Heart left ventricle (tissue), 13 donors: Measurements from ENCODE around the gene DROSHA.

Source experiments
- POLR2A ChIP-seq, 2 donors: fragments of 450-650 bp; IDR thresholded peaks; one replicate each; pipeline ENCODE4 v1.6.1; 2017; ENCODE audit warnings: antibody characterized with exemption in 2 of 2, mild to moderate bottlenecking in 2 of 2, moderate library complexity in 2 of 2
- TF ChIP-seq, protein P1 (sequence below), 12 donors: fragments of 200-600 bp; sonication (generic) in 4 of 12; IDR thresholded peaks; one replicate each; pipeline versions ENCODE4 v1.5.0 to v1.8.0; 2018 to 2022; ENCODE audit warnings: antibody characterized with exemption in 12 of 12, mild to moderate bottlenecking in 5 of 12
- donor health status: ischemic (EF 13 %, LVEDD 7.1; RV severe dilation, severe dysfunction).
- donor health status: DM: no; HTN: yes; CAD: no.
- donor health status: DM: no; HTN: no; CAD: no.
- donor health status: ischemic (EF 25% LVEDD 6.9; RV normal size, moderate dysfunction).
- donor health status: ischemic (EF 25% LVEDD 5.7; RV mildly dilated, moderate dysfunction).
- donor health status: ischemic (EF 35%, LVEDD 5.7; RV mildly dilated, moderate dysfunction).
- donor health status: nonischemic (EF 11% LVEDD 7.7; RV severe dilation, severe dysfunction).
- donor health status: DM: yes; HTN: yes; CAD: no.
- donor health status: PGD.
- donor health status: ischemic (EF 29% LVEDD 5.4; RV normal size, mild dysfunction).
- donor health status: nonischemic (EF 23%, LVEDD 6.1; RV moderate dilation, normal function).

- TF ChIP-seq, protein P1, sequence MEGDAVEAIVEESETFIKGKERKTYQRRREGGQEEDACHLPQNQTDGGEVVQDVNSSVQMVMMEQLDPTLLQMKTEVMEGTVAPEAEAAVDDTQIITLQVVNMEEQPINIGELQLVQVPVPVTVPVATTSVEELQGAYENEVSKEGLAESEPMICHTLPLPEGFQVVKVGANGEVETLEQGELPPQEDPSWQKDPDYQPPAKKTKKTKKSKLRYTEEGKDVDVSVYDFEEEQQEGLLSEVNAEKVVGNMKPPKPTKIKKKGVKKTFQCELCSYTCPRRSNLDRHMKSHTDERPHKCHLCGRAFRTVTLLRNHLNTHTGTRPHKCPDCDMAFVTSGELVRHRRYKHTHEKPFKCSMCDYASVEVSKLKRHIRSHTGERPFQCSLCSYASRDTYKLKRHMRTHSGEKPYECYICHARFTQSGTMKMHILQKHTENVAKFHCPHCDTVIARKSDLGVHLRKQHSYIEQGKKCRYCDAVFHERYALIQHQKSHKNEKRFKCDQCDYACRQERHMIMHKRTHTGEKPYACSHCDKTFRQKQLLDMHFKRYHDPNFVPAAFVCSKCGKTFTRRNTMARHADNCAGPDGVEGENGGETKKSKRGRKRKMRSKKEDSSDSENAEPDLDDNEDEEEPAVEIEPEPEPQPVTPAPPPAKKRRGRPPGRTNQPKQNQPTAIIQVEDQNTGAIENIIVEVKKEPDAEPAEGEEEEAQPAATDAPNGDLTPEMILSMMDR (IDR thresholded peaks at IDR 0.05), result no peak
- TF ChIP-seq POLR2A (IDR thresholded peaks at IDR 0.05), result no peak
Observed at GRCh38 chr5:31471916-31472315, 60.0 kb downstream of the DROSHA start.
